Neural cell (in vitro differentiated cells): ENCODE results near the gene SFXN3. TPM values are rescaled to one million over a fixed set of nuclear protein-coding genes. Genes with fewer than 3 reads are reported as not detected.

Experiments used
- H2AFZ ChIP-seq: fragments of 200-600, 300-800 bp; sonication (generic), shearing (Covaris generic); 2 replicates; pipeline ENCODE4 v1.6.0; 2014; ENCODE audit warnings: low read depth, mild to moderate bottlenecking, antibody characterized with exemption, low read length, moderate library complexity
- H3F3A ChIP-seq: fragments of 200-600 bp; shearing (Covaris generic); 2 replicates; pipeline ENCODE4 v1.6.1; 2016; ENCODE audit warnings: mild to moderate bottlenecking, moderate library complexity, mixed read lengths, antibody characterized with exemption, low read length; ENCODE audit not compliant: insufficient read depth, poor library complexity, severe bottlenecking
- H3K27ac ChIP-seq: fragments of 200-600, 300-800 bp; sonication (generic), shearing (Covaris generic); 2 replicates; pipeline ENCODE4 v1.5.1; 2014; ENCODE audit warnings: mild to moderate bottlenecking, low read length, moderate library complexity
- H3K27me3 ChIP-seq: fragments of 300-800, 200-600 bp; sonication (generic), shearing (Covaris generic); 2 replicates; pipeline ENCODE4 v1.6.0; 2014; ENCODE audit warnings: mild to moderate bottlenecking, low read depth, low read length, moderate library complexity; ENCODE audit not compliant: insufficient read depth
- H3K36me3 ChIP-seq: fragments of 300-800, 200-600 bp; sonication (generic), shearing (Covaris generic); 2 replicates; pipeline ENCODE4 v1.5.1; 2014; ENCODE audit warnings: mild to moderate bottlenecking, antibody characterized with exemption, low read length, moderate library complexity; ENCODE audit not compliant: insufficient read depth
- H3K4me2 ChIP-seq: fragments of 300-800, 200-600 bp; sonication (generic), shearing (Covaris generic); 2 replicates; pipeline ENCODE4 v1.6.0; 2014; ENCODE audit warnings: mild to moderate bottlenecking, low read length
- H3K4me3 ChIP-seq: fragments of 300-800, 200-600 bp; sonication (generic), shearing (Covaris generic); 2 replicates; pipeline ENCODE4 v1.5.1; 2014; ENCODE audit warnings: mild to moderate bottlenecking, low read length, moderate library complexity
- H3K79me2 ChIP-seq: fragments of 200-600 bp; shearing (Covaris generic); replicated peaks from 2 replicates; pipeline ENCODE4 v1.6.0; 2014; ENCODE audit warnings: mild to moderate bottlenecking, low read length, moderate library complexity; ENCODE audit not compliant: insufficient read depth
- H3K9ac ChIP-seq: fragments of 300-800, 200-600 bp; sonication (generic), shearing (Covaris generic); 2 replicates; pipeline ENCODE4 v1.6.1; 2016; ENCODE audit warnings: mild to moderate bottlenecking, low read length, mixed read lengths
- H3K9me2 ChIP-seq: fragments of 200-600 bp; shearing (Covaris generic); 2 replicates; pipeline ENCODE4 v1.6.1; 2016; ENCODE audit warnings: mild to moderate bottlenecking, low read length, mixed read lengths; ENCODE audit not compliant: insufficient read depth
- H3K9me3 ChIP-seq: fragments of 200-600, 300-800 bp; sonication (generic), shearing (Covaris generic); 2 replicates; pipeline ENCODE4 v1.6.1; 2016; ENCODE audit warnings: mild to moderate bottlenecking, mixed run types, low read length, moderate library complexity, mixed read lengths
- H4K20me1 ChIP-seq: fragments of 200-600 bp; shearing (Covaris generic); 2 replicates; pipeline ENCODE4 v1.6.1; 2016; ENCODE audit warnings: mild to moderate bottlenecking, mixed run types; ENCODE audit not compliant: insufficient read depth
- EP300 ChIP-seq: fragments of 450-650 bp; conservative IDR thresholded peaks from 2 replicates; pipeline ENCODE4 v1.6.1; 2014; ENCODE audit warnings: antibody characterized with exemption, mild to moderate bottlenecking, moderate library complexity; ENCODE audit not compliant: poor library complexity, severe bottlenecking
- EZH2 ChIP-seq: fragments of 200-600, 300-800 bp; shearing (Covaris generic), sonication (generic); IDR thresholded peaks from 2 replicates; pipeline ENCODE4 v1.6.1; 2014; ENCODE audit warnings: antibody characterized with exemption, low read length, borderline replicate concordance, mild to moderate bottlenecking; ENCODE audit not compliant: insufficient read depth, poor library complexity, severe bottlenecking
- MXI1 ChIP-seq: fragments of 450-650 bp; conservative IDR thresholded peaks from 2 replicates; pipeline ENCODE4 v1.6.1; 2014; ENCODE audit warnings: antibody characterized with exemption, mild to moderate bottlenecking; ENCODE audit not compliant: poor library complexity, severe bottlenecking
- POLR2AphosphoS5 ChIP-seq: IDR thresholded peaks from 2 replicates; pipeline ENCODE4 v1.6.1; 2012
- RAD21 ChIP-seq: fragments of 450-650 bp; conservative IDR thresholded peaks from 2 replicates; pipeline ENCODE4 v1.6.1; 2014; ENCODE audit warnings: antibody characterized with exemption, mild to moderate bottlenecking, moderate library complexity
- SMC3 ChIP-seq: fragments of 450-650 bp; conservative IDR thresholded peaks from 2 replicates; pipeline ENCODE4 v1.6.1; 2014; ENCODE audit warnings: antibody characterized with exemption, mild to moderate bottlenecking, moderate library complexity; ENCODE audit not compliant: poor library complexity
- TAF1 ChIP-seq: IDR thresholded peaks from 2 replicates; pipeline ENCODE4 v1.6.1; 2012; ENCODE audit warnings: low read depth
- polyA plus RNA-seq: library from polyadenylated mRNA; depleted of rRNA; stranded (reverse); fragments of >200 nt; gene quantifications from 2 replicates; pipeline ENCODE4 v1.2.3, GENCODE V29; 2014
- TF ChIP-seq, protein P1 (sequence below): fragments of 450-650 bp; IDR thresholded peaks from 2 replicates; pipeline ENCODE4 v1.5.1; 2014; ENCODE audit warnings: antibody characterized with exemption, mild to moderate bottlenecking, moderate library complexity; ENCODE audit not compliant: poor library complexity, severe bottlenecking
- TF ChIP-seq, protein P2 (sequence below): IDR thresholded peaks from 2 replicates; pipeline ENCODE4 v1.6.1; 2012; ENCODE audit warnings: borderline replicate concordance

Gene SFXN3
- polyA plus RNA-seq, 1 donor from 2014 or later, result 52.1 TPM

DNA sequence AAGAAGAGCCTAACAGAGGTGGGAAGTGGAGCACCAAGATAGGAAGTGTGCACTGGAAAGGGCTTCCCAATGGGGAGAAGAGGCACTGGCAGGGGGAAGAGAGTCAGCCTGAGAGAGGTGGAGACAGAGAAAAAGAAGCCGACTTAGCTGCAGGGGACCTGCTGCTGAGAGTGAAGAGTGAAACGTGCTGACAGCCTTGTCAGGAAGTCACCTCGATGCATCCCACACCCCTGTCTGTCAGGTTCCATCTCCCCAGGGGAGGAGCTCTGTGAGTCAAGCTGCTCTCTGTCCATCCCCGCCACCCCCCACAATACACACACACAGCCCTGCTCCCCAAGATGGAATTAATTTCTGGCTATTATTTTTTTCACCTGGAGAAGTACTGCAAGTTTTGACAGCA is 44.7 kb downstream of the SFXN3 start:
- no peaks in the 10 kb centered on the region for H3K9me2 ChIP-seq
- peaks cover 77% of the 10 kb centered on the region for H3K27me3 ChIP-seq
- peak overlapping the region; percentile 54 for H3K4me3 ChIP-seq
- no peaks in the 10 kb centered on the region for H3K9me3 ChIP-seq
- no peaks in the 10 kb centered on the region for H3F3A ChIP-seq
- peak overlapping the region; percentile 37 for H3K27ac ChIP-seq
- H3K36me3 ChIP-seq, result no peaks in the 10 kb centered on the region
- TF ChIP-seq TAF1 (no peak), SMC3 (no peak), EP300 (peak; percentile 70), POLR2AphosphoS5 (peak; percentile 18)
- TF ChIP-seq, protein P1, sequence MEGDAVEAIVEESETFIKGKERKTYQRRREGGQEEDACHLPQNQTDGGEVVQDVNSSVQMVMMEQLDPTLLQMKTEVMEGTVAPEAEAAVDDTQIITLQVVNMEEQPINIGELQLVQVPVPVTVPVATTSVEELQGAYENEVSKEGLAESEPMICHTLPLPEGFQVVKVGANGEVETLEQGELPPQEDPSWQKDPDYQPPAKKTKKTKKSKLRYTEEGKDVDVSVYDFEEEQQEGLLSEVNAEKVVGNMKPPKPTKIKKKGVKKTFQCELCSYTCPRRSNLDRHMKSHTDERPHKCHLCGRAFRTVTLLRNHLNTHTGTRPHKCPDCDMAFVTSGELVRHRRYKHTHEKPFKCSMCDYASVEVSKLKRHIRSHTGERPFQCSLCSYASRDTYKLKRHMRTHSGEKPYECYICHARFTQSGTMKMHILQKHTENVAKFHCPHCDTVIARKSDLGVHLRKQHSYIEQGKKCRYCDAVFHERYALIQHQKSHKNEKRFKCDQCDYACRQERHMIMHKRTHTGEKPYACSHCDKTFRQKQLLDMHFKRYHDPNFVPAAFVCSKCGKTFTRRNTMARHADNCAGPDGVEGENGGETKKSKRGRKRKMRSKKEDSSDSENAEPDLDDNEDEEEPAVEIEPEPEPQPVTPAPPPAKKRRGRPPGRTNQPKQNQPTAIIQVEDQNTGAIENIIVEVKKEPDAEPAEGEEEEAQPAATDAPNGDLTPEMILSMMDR, result no peak
- TF ChIP-seq, protein P2, sequence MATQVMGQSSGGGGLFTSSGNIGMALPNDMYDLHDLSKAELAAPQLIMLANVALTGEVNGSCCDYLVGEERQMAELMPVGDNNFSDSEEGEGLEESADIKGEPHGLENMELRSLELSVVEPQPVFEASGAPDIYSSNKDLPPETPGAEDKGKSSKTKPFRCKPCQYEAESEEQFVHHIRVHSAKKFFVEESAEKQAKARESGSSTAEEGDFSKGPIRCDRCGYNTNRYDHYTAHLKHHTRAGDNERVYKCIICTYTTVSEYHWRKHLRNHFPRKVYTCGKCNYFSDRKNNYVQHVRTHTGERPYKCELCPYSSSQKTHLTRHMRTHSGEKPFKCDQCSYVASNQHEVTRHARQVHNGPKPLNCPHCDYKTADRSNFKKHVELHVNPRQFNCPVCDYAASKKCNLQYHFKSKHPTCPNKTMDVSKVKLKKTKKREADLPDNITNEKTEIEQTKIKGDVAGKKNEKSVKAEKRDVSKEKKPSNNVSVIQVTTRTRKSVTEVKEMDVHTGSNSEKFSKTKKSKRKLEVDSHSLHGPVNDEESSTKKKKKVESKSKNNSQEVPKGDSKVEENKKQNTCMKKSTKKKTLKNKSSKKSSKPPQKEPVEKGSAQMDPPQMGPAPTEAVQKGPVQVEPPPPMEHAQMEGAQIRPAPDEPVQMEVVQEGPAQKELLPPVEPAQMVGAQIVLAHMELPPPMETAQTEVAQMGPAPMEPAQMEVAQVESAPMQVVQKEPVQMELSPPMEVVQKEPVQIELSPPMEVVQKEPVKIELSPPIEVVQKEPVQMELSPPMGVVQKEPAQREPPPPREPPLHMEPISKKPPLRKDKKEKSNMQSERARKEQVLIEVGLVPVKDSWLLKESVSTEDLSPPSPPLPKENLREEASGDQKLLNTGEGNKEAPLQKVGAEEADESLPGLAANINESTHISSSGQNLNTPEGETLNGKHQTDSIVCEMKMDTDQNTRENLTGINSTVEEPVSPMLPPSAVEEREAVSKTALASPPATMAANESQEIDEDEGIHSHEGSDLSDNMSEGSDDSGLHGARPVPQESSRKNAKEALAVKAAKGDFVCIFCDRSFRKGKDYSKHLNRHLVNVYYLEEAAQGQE, result no peak
- no peaks in the 10 kb centered on the region for H4K20me1 ChIP-seq
- H3K9ac ChIP-seq, result peak overlapping the region; percentile 31
- peak overlapping the region; percentile 78 for H3K4me2 ChIP-seq
- H2AFZ ChIP-seq, result no peak overlapping the region
- H3K79me2 ChIP-seq, result no peaks in the 10 kb centered on the region

DNA sequence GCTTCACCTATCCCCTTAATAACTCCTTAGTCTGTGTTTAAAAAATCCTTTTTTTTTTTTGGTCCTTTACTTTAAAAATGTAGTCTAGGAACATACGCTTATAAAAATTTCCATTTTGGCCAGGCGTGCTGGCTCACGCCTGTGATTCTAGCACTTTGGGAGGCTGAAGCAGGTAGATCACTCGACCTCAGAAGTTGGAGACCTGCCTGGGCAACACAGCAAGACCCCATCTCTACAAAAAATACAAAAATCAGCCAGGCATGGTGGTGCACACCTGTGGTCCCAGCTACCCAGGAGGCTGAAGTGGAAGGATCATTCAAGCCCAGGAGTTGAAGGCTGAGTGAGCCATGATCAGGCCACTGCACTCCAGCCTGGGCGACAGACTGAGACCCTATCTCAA is 45.6 kb downstream of the SFXN3 start:
- Histone ChIP-seq H3K27ac (no peak overlapping the region), H3K9ac (no peak overlapping the region), H3K4me3 (no peak overlapping the region), H3K27me3 (peaks cover 69% of the 10 kb centered on the region), H3F3A (no peaks in the 10 kb centered on the region), H4K20me1 (no peaks in the 10 kb centered on the region), H3K79me2 (no peaks in the 10 kb centered on the region), H3K36me3 (no peaks in the 10 kb centered on the region), H2AFZ (no peak overlapping the region), H3K9me2 (no peaks in the 10 kb centered on the region), H3K9me3 (no peaks in the 10 kb centered on the region), H3K4me2 (no peak overlapping the region)
- no peak for TF ChIP-seq POLR2AphosphoS5
- no peak for TF ChIP-seq MXI1
- TF ChIP-seq, protein P2, result no peak
- no peak for TF ChIP-seq RAD21
- no peak for TF ChIP-seq EP300
- no peak for TF ChIP-seq SMC3
- TF ChIP-seq, protein P1, result no peak
- no peak for TF ChIP-seq TAF1
- no peak for TF ChIP-seq EZH2
